AG04449 (cell line): ENCODE results near the gene PNMA8B.

Source experiments
- CTCF ChIA-PET: fragments of 350-600 bp; formaldehyde crosslinking; extraction: SDS; loops from one replicate; lab custom pipeline; 2021; ENCODE audit warnings: antibody characterized with exemption; lab: Yijun Ruan, JAX
- POLR2A ChIA-PET: fragments of 400-600, 350-600 bp; formaldehyde crosslinking; extraction: SDS; loops from one replicate; lab custom pipeline; 2020; ENCODE audit warnings: antibody characterized with exemption, inconsistent platforms; lab: Yijun Ruan, JAX
- DNase-seq: peaks from one replicate; pipeline ENCODE4 v3.0.0-alpha.2; 2010; ENCODE audit warnings: low read depth, low spot score
- H3K4me3 ChIP-seq: 2 replicates; pipeline ENCODE4 v1.5.1; 2011; ENCODE audit warnings: low read depth, mild to moderate bottlenecking, control low read depth, low read length
- CTCF ChIP-seq: IDR thresholded peaks from one replicate; pipeline ENCODE4 v1.5.1; 2011; ENCODE audit warnings: mild to moderate bottlenecking, moderate library complexity, low read length, control low read depth, inconsistent platforms; ENCODE audit not compliant: insufficient read depth; ENCODE audit errors: missing control alignments

Gene PNMA8B

GRCh38 chr19:46451352-46451751, 44.3 kb downstream of the PNMA8B start:
- CTCF ChIA-PET: interaction anchor here (1.0 to 2.1 kb wide), 3 partner anchors 14 to 55 kb away, joined by 3 to 5 read pairs (median 4); no protein-coding TSS in a partner anchor
- TF ChIP-seq CTCF: no peak
- POLR2A ChIA-PET: no interaction called here
- no peak for DNase-seq
- no peak overlapping the region for H3K4me3 ChIP-seq

GRCh38 chr19:46450737-46451136, 44.9 kb downstream of the PNMA8B start:
- no peak for TF ChIP-seq CTCF
- H3K4me3 ChIP-seq: no peak overlapping the region
- CTCF ChIA-PET: interaction anchor here (1.0 to 2.1 kb wide), 3 partner anchors 15 to 55 kb away, joined by 3 to 5 read pairs (median 4); no protein-coding TSS in a partner anchor
- no peak for DNase-seq
- POLR2A ChIA-PET: no interaction called here

DNA sequence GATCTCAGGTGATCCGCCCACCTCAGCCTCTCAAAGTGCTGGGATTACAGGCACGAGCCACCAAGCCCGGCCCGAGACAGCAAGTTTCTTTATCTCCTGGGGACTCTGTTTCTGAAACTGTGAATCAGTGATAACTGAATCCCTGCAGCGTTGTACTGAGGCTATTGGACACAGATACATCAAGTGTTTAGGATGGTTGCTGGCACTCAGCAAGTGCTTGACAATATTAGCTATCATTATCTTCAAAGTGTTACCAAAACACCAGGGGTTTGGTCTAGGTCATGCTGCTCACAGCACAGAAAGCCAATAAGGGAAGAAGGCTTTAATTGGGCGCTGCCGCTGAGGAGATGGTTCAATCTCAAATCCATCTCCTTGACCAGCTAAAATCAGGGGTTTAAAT, 46.4 kb downstream of the PNMA8B start:
- no peak for TF ChIP-seq CTCF
- DNase-seq: no peak
- no peak overlapping the region for H3K4me3 ChIP-seq
- ChIA-PET POLR2A (no interaction called here), CTCF (interaction anchor here (1.4 to 2.5 kb wide), 4 partner anchors 15 to 64 kb away, joined by 3 to 8 read pairs (median 5); no protein-coding TSS in a partner anchor)

- no peak overlapping the region for H3K4me3 ChIP-seq
- CTCF ChIA-PET: interaction anchor here (1.4 to 2.5 kb wide), 4 partner anchors 14 to 65 kb away, joined by 3 to 8 read pairs (median 5); no protein-coding TSS in a partner anchor
- no peak for DNase-seq
- POLR2A ChIA-PET: no interaction called here
- no peak for TF ChIP-seq CTCF
Measured at GRCh38 chr19:46448601-46449000, 47.1 kb downstream of the PNMA8B start.

DNA sequence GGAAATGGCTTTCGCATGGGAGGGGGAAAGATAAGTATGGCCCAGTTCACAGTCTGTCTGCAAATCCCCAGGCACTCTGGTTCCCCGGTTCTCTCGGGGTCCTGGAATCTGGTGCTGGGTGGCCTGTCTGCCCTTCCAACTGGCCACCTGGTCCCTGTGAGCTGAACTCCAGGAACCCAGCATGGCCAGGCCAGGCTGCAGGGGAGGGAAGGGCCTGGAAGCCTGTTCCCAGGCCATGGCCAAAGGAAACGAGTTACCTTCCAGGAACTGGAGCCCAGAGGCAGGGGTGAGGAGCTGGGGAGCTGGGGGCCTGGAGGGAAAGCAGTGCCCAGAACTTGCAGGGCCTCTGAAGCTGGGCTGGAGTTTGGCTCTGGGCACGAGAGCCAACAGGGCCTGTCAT, 47.8 kb downstream of the PNMA8B start:
- TF ChIP-seq CTCF: no peak
- no peak for DNase-seq
- ChIA-PET CTCF (interaction anchor here (1.8 to 2.5 kb wide), 2 partner anchors 14 to 18 kb away, joined by 5 to 8 read pairs; no protein-coding TSS in a partner anchor), POLR2A (no interaction called here)
- no peak overlapping the region for H3K4me3 ChIP-seq

GRCh38 chr19:46447006-46447405, 48.7 kb downstream of the PNMA8B start:
- ChIA-PET POLR2A (no interaction called here), CTCF (interaction anchor here (0.5 kb wide), 1 partner anchor 153 kb away, joined by 3 read pairs; no protein-coding TSS in a partner anchor)
- no peak overlapping the region for H3K4me3 ChIP-seq
- no peak for DNase-seq
- no peak for TF ChIP-seq CTCF
